ENCODE data around the gene FAM187B.

The FAM187B gene

DNA sequence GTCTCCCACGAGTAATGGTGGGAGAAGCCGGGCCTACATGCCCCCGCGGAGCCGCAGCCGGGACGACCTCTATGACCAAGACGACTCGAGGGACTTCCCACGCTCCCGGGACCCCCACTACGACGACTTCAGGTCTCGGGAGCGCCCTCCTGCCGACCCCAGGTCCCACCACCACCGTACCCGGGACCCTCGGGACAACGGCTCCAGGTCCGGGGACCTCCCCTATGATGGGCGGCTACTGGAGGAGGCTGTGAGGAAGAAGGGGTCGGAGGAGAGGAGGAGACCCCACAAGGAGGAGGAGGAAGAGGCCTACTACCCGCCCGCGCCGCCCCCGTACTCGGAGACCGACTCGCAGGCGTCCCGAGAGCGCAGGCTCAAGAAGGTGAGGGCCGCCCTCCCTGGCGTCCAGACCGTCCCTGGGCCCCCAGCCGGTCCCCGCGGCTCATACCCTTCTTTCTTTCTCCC is 38.8 kb upstream of the FAM187B start:
- Histone ChIP-seq H3K4me3 (ENCODE audit: low read length) (peak overlapping the region; percentile 90), H3K27me3 (ENCODE audit: low read depth, low read length) (no peaks in the 10 kb centered on the region), H3K4me2 (ENCODE audit: low read length) (peak overlapping the region; percentile 82), H3K36me3 (replicated peaks; ENCODE audit: low read depth, low read length) (peaks cover 27% of the 10 kb centered on the region), H3K4me1 (ENCODE audit: low read length) (peaks cover 33% of the 10 kb centered on the region), H3K9ac (ENCODE audit: low read length) (peak overlapping the region; percentile 98), H3K9me3 (ENCODE audit: insufficient read depth, low read length) (no peaks in the 10 kb centered on the region), H3K79me2 (ENCODE audit: low read length) (peaks cover 18% of the 10 kb centered on the region), H4K20me1 (ENCODE audit: insufficient read depth, low read length) (no peaks in the 10 kb centered on the region), H3K27ac (ENCODE audit: low read length) (peak overlapping the region; percentile 73), H2AFZ (ENCODE audit: low read depth, low read length) (peak overlapping the region; percentile 32; the same call in 1 of the 2 replicates)
- TF ChIP-seq EZH2phosphoT487 (IDR thresholded peaks at IDR 0.05; ENCODE audit: low read depth) (no peak), CTCF (IDR thresholded peaks at IDR 0.05; ENCODE audit: low read depth, low read length) (no peak)

DNA sequence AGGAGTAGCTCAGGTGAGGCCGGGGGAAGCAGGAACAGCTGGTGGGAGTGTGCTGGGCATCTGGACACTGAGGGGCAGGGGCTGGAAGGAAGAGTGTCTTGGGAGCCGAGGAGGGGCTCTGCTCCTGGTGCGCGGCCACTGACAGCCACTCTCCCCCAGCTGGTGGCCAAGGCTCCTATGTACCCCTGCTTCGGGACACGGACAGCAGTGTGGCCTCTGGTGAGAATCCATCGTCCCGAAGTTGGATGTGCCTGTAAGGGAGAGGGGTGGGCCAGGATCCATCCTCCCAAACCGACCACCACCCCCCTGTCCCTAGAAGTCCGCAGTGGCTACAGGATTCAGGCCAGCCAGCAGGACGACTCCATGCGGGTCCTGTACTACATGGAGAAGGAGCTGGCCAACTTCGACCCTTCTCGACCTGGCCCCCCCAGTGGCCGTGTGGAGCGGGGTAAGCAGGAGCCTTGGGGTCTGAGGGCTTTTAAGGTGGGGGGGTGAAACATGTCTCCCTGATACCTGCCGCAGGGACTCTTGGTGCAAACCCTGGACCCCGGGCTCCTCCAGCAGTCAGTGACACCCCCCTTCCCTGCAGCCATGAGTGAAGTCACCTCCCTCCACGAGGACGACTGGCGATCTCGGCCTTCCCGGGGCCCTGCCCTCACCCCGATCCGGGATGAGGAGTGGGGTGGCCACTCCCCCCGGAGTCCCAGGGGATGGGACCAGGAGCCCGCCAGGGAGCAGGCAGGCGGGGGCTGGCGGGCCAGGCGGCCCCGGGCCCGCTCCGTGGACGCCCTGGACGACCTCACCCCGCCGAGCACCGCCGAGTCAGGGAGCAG is 38.2 kb upstream of the FAM187B start:
- Histone ChIP-seq H3K79me2 (ENCODE audit: low read length) (peaks cover 18% of the 10 kb centered on the region), H3K9ac (ENCODE audit: low read length) (peak overlapping the region; percentile 98), H3K36me3 (replicated peaks; ENCODE audit: low read depth, low read length) (peaks cover 21% of the 10 kb centered on the region), H3K4me3 (ENCODE audit: low read length) (peak overlapping the region; percentile 90), H3K27ac (ENCODE audit: low read length) (peak overlapping the region; percentile 73), H3K4me2 (ENCODE audit: low read length) (peak overlapping the region; percentile 82), H2AFZ (ENCODE audit: low read depth, low read length) (no peak overlapping the region), H4K20me1 (ENCODE audit: insufficient read depth, low read length) (no peaks in the 10 kb centered on the region), H3K9me3 (ENCODE audit: insufficient read depth, low read length) (no peaks in the 10 kb centered on the region), H3K4me1 (ENCODE audit: low read length) (peaks cover 26% of the 10 kb centered on the region), H3K27me3 (ENCODE audit: low read depth, low read length) (no peaks in the 10 kb centered on the region)
- TF ChIP-seq CTCF (IDR thresholded peaks at IDR 0.05; ENCODE audit: low read depth, low read length): no peak
- no peak for TF ChIP-seq EZH2phosphoT487 (IDR thresholded peaks at IDR 0.05; ENCODE audit: low read depth)

- no peak overlapping the region for H3K9ac ChIP-seq (ENCODE audit: low read length)
- peaks cover 18% of the 10 kb centered on the region for H3K79me2 ChIP-seq (ENCODE audit: low read length)
- H3K9me3 ChIP-seq (ENCODE audit: insufficient read depth, low read length): no peaks in the 10 kb centered on the region
- peaks cover 19% of the 10 kb centered on the region for H3K4me1 ChIP-seq (ENCODE audit: low read length)
- no peaks in the 10 kb centered on the region for H4K20me1 ChIP-seq (ENCODE audit: insufficient read depth, low read length)
- no peak overlapping the region for H3K27ac ChIP-seq (ENCODE audit: low read length)
- no peak overlapping the region for H3K4me3 ChIP-seq (ENCODE audit: low read length)
- no peak for TF ChIP-seq CTCF (IDR thresholded peaks at IDR 0.05; ENCODE audit: low read depth, low read length)
- TF ChIP-seq EZH2phosphoT487 (IDR thresholded peaks at IDR 0.05; ENCODE audit: low read depth): no peak
- H3K27me3 ChIP-seq (ENCODE audit: low read depth, low read length): no peaks in the 10 kb centered on the region
- H3K4me2 ChIP-seq (ENCODE audit: low read length): no peak overlapping the region
- no peak overlapping the region for H2AFZ ChIP-seq (ENCODE audit: low read depth, low read length)
- H3K36me3 ChIP-seq (replicated peaks; ENCODE audit: low read depth, low read length): peaks cover 14% of the 10 kb centered on the region
Observed at GRCh38 chr19:35265900-35266519, 37.5 kb upstream of the FAM187B start.

All from OCI-LY3 (cell line).